Vagina (tissue), 2 donors: ENCODE measurements around the gene STARD13. TPM values are rescaled to one million over a fixed set of nuclear protein-coding genes. Genes with fewer than 3 reads are reported as not detected.

ENCODE experiments used
- DNase-seq, 2 donors: peaks; one replicate each; pipeline ENCODE4 v3.0.0-alpha.2; 2017; ENCODE audit errors: extremely low spot score in 2 of 2
- H3K27ac ChIP-seq: fragments of 200-600 bp; sonication (generic); one replicate; pipeline ENCODE4 v1.5.1; 2019
- H3K27me3 ChIP-seq: fragments of 200-600 bp; sonication (generic); one replicate; pipeline ENCODE4 v1.5.1; 2019
- H3K36me3 ChIP-seq, 2 donors: fragments of 200-600 bp; sonication (generic); one replicate each; pipeline ENCODE4 v1.5.1; 2017 to 2019
- H3K4me1 ChIP-seq: fragments of 200-600 bp; sonication (generic); one replicate; pipeline ENCODE4 v1.5.1; 2019
- H3K4me3 ChIP-seq, 2 donors: fragments of 200-600 bp; sonication (generic); 1 replicate in 1 of 2; 2 replicates in 1 of 2; pipeline ENCODE4 v1.5.1; 2016 to 2019
- H3K9me3 ChIP-seq: fragments of 200-600 bp; sonication (generic); one replicate; pipeline ENCODE4 v1.5.1; 2019
- CTCF ChIP-seq, 3 experiments: fragments of 450-650 bp in 2 of 3; fragments of 200-600 bp in 1 of 3; sonication (generic) in 1 of 3; IDR thresholded peaks; one replicate each; pipeline ENCODE4 v1.5.1; 2017 to 2019; ENCODE audit warnings: antibody characterized with exemption in 3 of 3, mild to moderate bottlenecking in 2 of 3, moderate library complexity in 2 of 3
- POLR2A ChIP-seq, 2 donors: fragments of 450-650 bp; IDR thresholded peaks; one replicate each; pipeline ENCODE4 v1.6.1; 2017; ENCODE audit warnings: antibody characterized with exemption in 2 of 2, mild to moderate bottlenecking in 2 of 2, moderate library complexity in 2 of 2
- POLR2AphosphoS5 ChIP-seq, 2 donors: sonication (generic); formaldehyde crosslinking; IDR thresholded peaks; one replicate each; pipeline ENCODE4 v1.9.0; 2017; ENCODE audit warnings: antibody characterized with exemption in 2 of 2, mild to moderate bottlenecking in 2 of 2, low read depth in 1 of 2; ENCODE audit not compliant: insufficient read depth in 1 of 2
- intact Hi-C: fragments of 100-400 bp; cut with DNase I; formaldehyde crosslinking; loops from one replicate; pipeline ENCODE4 v1.15.1; 2023
- total RNA-seq: library from RNA; depleted of rRNA; stranded (reverse); fragments of >200 nt; gene quantifications from one replicate; pipeline ENCODE4 v1.2.3, GENCODE V29; 2016

Gene STARD13
- total RNA-seq, 1 donor from 2014 or later: 33.1 TPM

- H3K27ac ChIP-seq: no peak overlapping the region
- TF ChIP-seq POLR2A (IDR thresholded peaks at IDR 0.05) (no peak), CTCF (IDR thresholded peaks at IDR 0.05) (no peak), POLR2AphosphoS5 (IDR thresholded peaks at IDR 0.05; ENCODE audit: insufficient read depth in 1 of 2, low read depth in 1 of 2) (no peak)
- no peak overlapping the region for H3K4me3 ChIP-seq
- no peak for DNase-seq
- no peaks in the 10 kb centered on the region for H3K4me1 ChIP-seq
- H3K9me3 ChIP-seq: no peaks in the 10 kb centered on the region
- H3K27me3 ChIP-seq: no peaks in the 10 kb centered on the region
- no peaks in the 10 kb centered on the region for H3K36me3 ChIP-seq
- intact Hi-C loops: no loop called here
Measured at GRCh38 chr13:33087091-33087490, 198.5 kb downstream of the STARD13 start.

- Histone ChIP-seq H3K36me3 (no peaks in the 10 kb centered on the region), H3K4me3 (no peak overlapping the region), H3K27me3 (no peaks in the 10 kb centered on the region), H3K9me3 (no peaks in the 10 kb centered on the region), H3K27ac (no peak overlapping the region), H3K4me1 (no peaks in the 10 kb centered on the region)
- TF ChIP-seq CTCF (IDR thresholded peaks at IDR 0.05): no peak
- no peak for TF ChIP-seq POLR2AphosphoS5 (IDR thresholded peaks at IDR 0.05; ENCODE audit: insufficient read depth in 1 of 2, low read depth in 1 of 2)
- TF ChIP-seq POLR2A (IDR thresholded peaks at IDR 0.05): no peak
- DNase-seq: no peak
- intact Hi-C loops: no loop called here
Measured at GRCh38 chr13:33083054-33083453, 202.5 kb downstream of the STARD13 start.

GRCh38 chr13:33081666-33082065, 203.9 kb downstream of the STARD13 start:
- Histone ChIP-seq H3K4me3 (no peak overlapping the region), H3K27me3 (no peaks in the 10 kb centered on the region), H3K36me3 (no peaks in the 10 kb centered on the region), H3K27ac (no peak overlapping the region), H3K9me3 (no peaks in the 10 kb centered on the region), H3K4me1 (no peaks in the 10 kb centered on the region)
- intact Hi-C loops: no loop called here
- DNase-seq: no peak
- TF ChIP-seq POLR2AphosphoS5 (IDR thresholded peaks at IDR 0.05; ENCODE audit: insufficient read depth in 1 of 2, low read depth in 1 of 2): no peak
- no peak for TF ChIP-seq POLR2A (IDR thresholded peaks at IDR 0.05)
- no peak for TF ChIP-seq CTCF (IDR thresholded peaks at IDR 0.05)

- H3K27me3 ChIP-seq: no peaks in the 10 kb centered on the region
- TF ChIP-seq POLR2AphosphoS5 (IDR thresholded peaks at IDR 0.05; ENCODE audit: insufficient read depth in 1 of 2, low read depth in 1 of 2) (no peak), CTCF (IDR thresholded peaks at IDR 0.05) (no peak), POLR2A (IDR thresholded peaks at IDR 0.05) (no peak)
- H3K4me1 ChIP-seq: no peaks in the 10 kb centered on the region
- H3K9me3 ChIP-seq: no peaks in the 10 kb centered on the region
- intact Hi-C loops: no loop called here
- no peaks in the 10 kb centered on the region for H3K36me3 ChIP-seq
- H3K27ac ChIP-seq: no peak overlapping the region
- no peak overlapping the region for H3K4me3 ChIP-seq
- DNase-seq: no peak
Measured at GRCh38 chr13:33080972-33081590, 204.5 kb downstream of the STARD13 start.

GRCh38 chr13:33079960-33080359, 205.6 kb downstream of the STARD13 start:
- TF ChIP-seq POLR2A (IDR thresholded peaks at IDR 0.05) (no peak), POLR2AphosphoS5 (IDR thresholded peaks at IDR 0.05; ENCODE audit: insufficient read depth in 1 of 2, low read depth in 1 of 2) (no peak), CTCF (IDR thresholded peaks at IDR 0.05) (no peak)
- Histone ChIP-seq H3K27ac (no peak overlapping the region), H3K4me1 (no peaks in the 10 kb centered on the region), H3K9me3 (no peaks in the 10 kb centered on the region), H3K27me3 (no peaks in the 10 kb centered on the region), H3K36me3 (no peaks in the 10 kb centered on the region), H3K4me3 (no peak overlapping the region)
- no peak for DNase-seq
- intact Hi-C loops: no loop called here
